ENCODE results near the gene KCMF1. TPM values are rescaled to one million over a fixed set of nuclear protein-coding genes. Genes with fewer than 3 reads are reported as not detected.
"Not testable (repeated sequence)": the region's sequence is repeated elsewhere in the genome, so short reads cannot be mapped to it uniquely, and the experiment has no call there.

KCMF1 gene
- polyA plus RNA-seq, 3 donors: 22.5 to 52.9 (median 28.5) TPM

DNA sequence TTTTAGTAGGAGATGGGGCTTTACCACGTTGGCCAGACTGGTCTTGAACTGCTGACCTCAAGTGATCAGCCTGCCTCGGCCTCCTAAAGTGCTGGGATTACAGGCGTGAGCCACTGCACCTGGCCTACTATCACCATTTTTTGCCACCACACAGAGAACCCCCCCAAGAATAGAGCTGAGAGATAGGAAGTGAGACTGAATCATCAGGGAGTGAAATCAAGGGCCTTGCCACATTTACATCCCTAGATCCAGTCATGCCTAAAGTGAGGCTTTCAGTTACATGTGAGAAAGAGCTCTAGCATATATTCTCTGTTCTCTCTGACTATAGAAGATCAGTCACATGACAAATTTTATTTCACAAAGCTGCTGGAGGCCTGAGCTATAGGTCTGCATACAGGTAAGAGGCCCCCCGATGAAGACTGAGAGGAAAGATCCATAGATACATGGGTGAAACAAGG, 28.0 kb upstream of the KCMF1 start:
- Histone ChIP-seq H3K4me1 (ENCODE audit: control insufficient read depth in 1 of 2, insufficient read depth in 2 of 2, low read length in 2 of 2) (peaks cover 59 to 75% of the 10 kb centered on the region in 2 donors), H4K20me1 (ENCODE audit: insufficient read depth, low read length) (no peaks in the 10 kb centered on the region), H3K4me3 (replicated peaks in 1 of 3; ENCODE audit: low read depth in 2 of 3, low read length in 3 of 3) (no peak overlapping the region), H3K4me2 (replicated peaks; ENCODE audit: extremely low read depth, low read length, poor library complexity, severe bottlenecking) (no peak overlapping the region), H3K27ac (ENCODE audit: low read depth in 1 of 2, low read length in 2 of 2) (no peak overlapping the region), H3K79me2 (ENCODE audit: insufficient read depth, low read length) (no peaks in the 10 kb centered on the region), H3K9ac (ENCODE audit: insufficient read depth, low read length, poor library complexity, severe bottlenecking) (no peak overlapping the region), H3K9me3 (replicated peaks in 1 of 2; ENCODE audit: control insufficient read depth in 1 of 2, insufficient read depth in 1 of 2, low read length in 2 of 2) (no peaks in the 10 kb centered on the region), H3K36me3 (replicated peaks in 1 of 2; ENCODE audit: control insufficient read depth in 1 of 2, insufficient read depth in 2 of 2, low read length in 2 of 2) (no peaks in the 10 kb centered on the region), H3K27me3 (ENCODE audit: control insufficient read depth in 2 of 2, insufficient read depth in 2 of 2, low read length in 2 of 2) (no peaks in the 10 kb centered on the region), H2AFZ (ENCODE audit: insufficient read depth, low read depth, low read length, poor library complexity, severe bottlenecking) (no peak overlapping the region)
- peak in 1 of 3 donors; percentile 65 for DNase-seq
- Mint-ChIP-seq H3K4me1 (peaks cover 68% of the 10 kb centered on the region), H3K27ac (peak overlapping the region; percentile 24 to 91 (median 55)), H3K4me3 (no peak overlapping the region), H3K36me3 (no peaks in the 10 kb centered on the region), H3K27me3 (ENCODE audit: low read depth in 3 of 3) (peaks cover 0 to 2% (median 0%) of the 10 kb centered on the region in 3 donors), H3K9me3 (peaks cover 0 to 2% (median 0%) of the 10 kb centered on the region in 7 donors)
- no CpG with 5 or more reads among the region's 4 CpGs for WGBS (ENCODE audit: insufficient coverage)
- intact Hi-C loops (cut with micrococcal nuclease): no loop called here
- TF ChIP-seq, protein P1, sequence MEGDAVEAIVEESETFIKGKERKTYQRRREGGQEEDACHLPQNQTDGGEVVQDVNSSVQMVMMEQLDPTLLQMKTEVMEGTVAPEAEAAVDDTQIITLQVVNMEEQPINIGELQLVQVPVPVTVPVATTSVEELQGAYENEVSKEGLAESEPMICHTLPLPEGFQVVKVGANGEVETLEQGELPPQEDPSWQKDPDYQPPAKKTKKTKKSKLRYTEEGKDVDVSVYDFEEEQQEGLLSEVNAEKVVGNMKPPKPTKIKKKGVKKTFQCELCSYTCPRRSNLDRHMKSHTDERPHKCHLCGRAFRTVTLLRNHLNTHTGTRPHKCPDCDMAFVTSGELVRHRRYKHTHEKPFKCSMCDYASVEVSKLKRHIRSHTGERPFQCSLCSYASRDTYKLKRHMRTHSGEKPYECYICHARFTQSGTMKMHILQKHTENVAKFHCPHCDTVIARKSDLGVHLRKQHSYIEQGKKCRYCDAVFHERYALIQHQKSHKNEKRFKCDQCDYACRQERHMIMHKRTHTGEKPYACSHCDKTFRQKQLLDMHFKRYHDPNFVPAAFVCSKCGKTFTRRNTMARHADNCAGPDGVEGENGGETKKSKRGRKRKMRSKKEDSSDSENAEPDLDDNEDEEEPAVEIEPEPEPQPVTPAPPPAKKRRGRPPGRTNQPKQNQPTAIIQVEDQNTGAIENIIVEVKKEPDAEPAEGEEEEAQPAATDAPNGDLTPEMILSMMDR (IDR thresholded peaks at IDR 0.05): no peak

DNA sequence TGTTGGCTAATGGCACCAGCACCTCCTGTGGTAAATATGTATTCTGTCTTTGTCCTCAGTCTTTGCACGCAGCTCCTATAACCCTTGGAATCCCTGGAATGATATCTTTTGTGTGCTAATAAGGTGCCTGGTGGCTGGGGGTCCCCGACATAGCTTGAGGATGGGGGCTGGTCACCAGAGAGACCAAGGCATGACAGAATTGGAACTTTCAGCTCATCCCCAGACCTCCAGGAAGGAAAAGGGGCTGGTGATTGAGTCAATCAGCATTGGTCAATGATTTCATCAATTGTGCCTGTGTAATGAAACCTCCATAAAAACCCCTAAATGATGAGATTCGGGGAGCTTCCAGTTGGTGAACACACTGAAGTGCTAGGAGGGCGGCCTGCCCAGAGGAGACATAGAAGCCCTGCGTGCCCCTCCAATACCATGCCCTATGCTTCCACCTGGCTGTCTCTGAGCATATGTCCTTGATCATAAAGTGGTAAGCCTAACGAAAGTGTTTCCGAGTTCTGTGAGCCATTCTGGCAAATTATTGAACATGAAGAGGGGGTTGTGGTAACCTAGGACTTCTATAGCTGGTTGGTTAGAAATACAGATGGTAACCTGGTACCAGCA, 26.6 kb upstream of the KCMF1 start:
- DNase-seq: no peak

DNA sequence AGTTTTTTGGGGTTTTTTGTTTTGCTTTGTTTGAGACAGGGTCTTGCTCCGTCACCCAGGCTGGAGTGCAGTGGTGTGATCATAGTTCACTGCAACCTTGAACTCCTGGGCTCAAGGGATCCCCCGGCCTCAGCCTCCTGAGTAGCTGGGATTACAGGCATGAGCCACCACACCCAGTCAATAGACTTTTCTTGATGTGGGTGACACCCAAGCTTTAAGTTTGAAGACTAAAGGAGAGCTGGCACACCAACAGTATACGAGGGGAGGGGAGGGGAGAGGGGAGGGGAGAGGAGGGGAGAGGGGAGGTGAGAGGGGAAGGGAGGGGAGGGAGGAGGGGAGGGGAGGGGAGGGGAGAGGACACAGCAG, 25.1 kb upstream of the KCMF1 start:
- intact Hi-C loops (cut with micrococcal nuclease); H4K20me1 ChIP-seq (ENCODE audit: insufficient read depth, low read length); H3K9me3 Mint-ChIP-seq; H3K36me3 Mint-ChIP-seq; DNase-seq; H3K9me3 ChIP-seq (replicated peaks in 1 of 2; ENCODE audit: control insufficient read depth in 1 of 2, insufficient read depth in 1 of 2, low read length in 2 of 2); H3K79me2 ChIP-seq (ENCODE audit: insufficient read depth, low read length); H3K9ac ChIP-seq (ENCODE audit: insufficient read depth, low read length, poor library complexity, severe bottlenecking); H3K36me3 ChIP-seq (replicated peaks in 1 of 2; ENCODE audit: control insufficient read depth in 1 of 2, insufficient read depth in 2 of 2, low read length in 2 of 2); H3K27me3 Mint-ChIP-seq (ENCODE audit: low read depth in 3 of 3); H3K27me3 ChIP-seq (ENCODE audit: control insufficient read depth in 2 of 2, insufficient read depth in 2 of 2, low read length in 2 of 2); H2AFZ ChIP-seq (ENCODE audit: insufficient read depth, low read depth, low read length, poor library complexity, severe bottlenecking): not testable (repeated sequence)
- H3K4me2 ChIP-seq (replicated peaks; ENCODE audit: extremely low read depth, low read length, poor library complexity, severe bottlenecking): peak overlapping the region; percentile 31
- peaks cover 37 to 47% of the 10 kb centered on the region in 2 donors for H3K4me1 ChIP-seq (ENCODE audit: control insufficient read depth in 1 of 2, insufficient read depth in 2 of 2, low read length in 2 of 2)
- Mint-ChIP-seq H3K4me1 (peaks cover 42% of the 10 kb centered on the region), H3K4me3 (peak overlapping the region in 1 of 2 donors; percentile 55), H3K27ac (peak overlapping the region; percentile 84 to 94 (median 91))
- peak overlapping the region; percentile 71 to 79 for H3K27ac ChIP-seq (ENCODE audit: low read depth in 1 of 2, low read length in 2 of 2)
- WGBS (ENCODE audit: insufficient coverage): 80% methylated on average over 1 of the region's 3 CpGs
- peak overlapping the region in 1 of 3 experiments; percentile 20 for H3K4me3 ChIP-seq (replicated peaks in 1 of 3; ENCODE audit: low read depth in 2 of 3, low read length in 3 of 3)

More for the DNA sequence above, 26.6 kb upstream of the KCMF1 start:
- intact Hi-C loops (cut with micrococcal nuclease): no loop called here
- no peaks in the 10 kb centered on the region for H3K27me3 ChIP-seq (ENCODE audit: control insufficient read depth in 2 of 2, insufficient read depth in 2 of 2, low read length in 2 of 2)
- no peak overlapping the region for H3K9ac ChIP-seq (ENCODE audit: insufficient read depth, low read length, poor library complexity, severe bottlenecking)
- no peaks in the 10 kb centered on the region for H3K36me3 Mint-ChIP-seq
- no peaks in the 10 kb centered on the region for H3K36me3 ChIP-seq (replicated peaks in 1 of 2; ENCODE audit: control insufficient read depth in 1 of 2, insufficient read depth in 2 of 2, low read length in 2 of 2)
- H3K4me3 ChIP-seq (replicated peaks in 1 of 3; ENCODE audit: low read depth in 2 of 3, low read length in 3 of 3): no peak overlapping the region
- peaks cover 0 to 2% (median 0%) of the 10 kb centered on the region in 3 donors for H3K27me3 Mint-ChIP-seq (ENCODE audit: low read depth in 3 of 3)
- H3K4me2 ChIP-seq (replicated peaks; ENCODE audit: extremely low read depth, low read length, poor library complexity, severe bottlenecking): no peak overlapping the region
- TF ChIP-seq, protein P1 (IDR thresholded peaks at IDR 0.05): no peak
- WGBS (ENCODE audit: insufficient coverage): 100% methylated on average over 2 of the region's 7 CpGs
- H2AFZ ChIP-seq (ENCODE audit: insufficient read depth, low read depth, low read length, poor library complexity, severe bottlenecking): no peak overlapping the region
- peaks cover 55% of the 10 kb centered on the region for H3K4me1 Mint-ChIP-seq
- H3K9me3 ChIP-seq (replicated peaks in 1 of 2; ENCODE audit: control insufficient read depth in 1 of 2, insufficient read depth in 1 of 2, low read length in 2 of 2): no peaks in the 10 kb centered on the region
- no peak overlapping the region for H3K4me3 Mint-ChIP-seq
- peaks cover 51 to 61% of the 10 kb centered on the region in 2 donors for H3K4me1 ChIP-seq (ENCODE audit: control insufficient read depth in 1 of 2, insufficient read depth in 2 of 2, low read length in 2 of 2)
- no peaks in the 10 kb centered on the region for H3K79me2 ChIP-seq (ENCODE audit: insufficient read depth, low read length)
- H3K27ac Mint-ChIP-seq: peak overlapping the region in 3 of 7 donors; percentile 9 to 92 (median 19)
- peak overlapping the region in 1 of 2 donors; percentile 79 for H3K27ac ChIP-seq (ENCODE audit: low read depth in 1 of 2, low read length in 2 of 2)
- no peaks in the 10 kb centered on the region for H4K20me1 ChIP-seq (ENCODE audit: insufficient read depth, low read length)
- peaks cover 0 to 2% (median 0%) of the 10 kb centered on the region in 7 donors for H3K9me3 Mint-ChIP-seq
